GM19351 (cell line): ENCODE data around the gene COL6A2.
"Not testable (repeated sequence)": the region's sequence is repeated elsewhere in the genome, so short reads cannot be mapped to it uniquely, and the experiment has no call there.

Experiments used
- ATAC-seq: cut with Tn5 transposase; IDR thresholded peaks from one replicate; pipeline ENCODE4 v1.9.1; 2021; ENCODE audit warnings: mild to moderate bottlenecking, moderate library complexity; ENCODE audit not compliant: unreplicated experiment

Gene COL6A2

GRCh38 chr21:46168659-46169386 lies 70.9 kb downstream of the COL6A2 start:
- ATAC-seq = no peak

GRCh38 chr21:46170436-46171193 lies 72.7 kb downstream of the COL6A2 start:
- not testable (repeated sequence) for ATAC-seq

GRCh38 chr21:46171585-46171984 lies 73.7 kb downstream of the COL6A2 start:
- no peak for ATAC-seq

GRCh38 chr21:46171996-46172862 lies 74.3 kb downstream of the COL6A2 start:
- ATAC-seq = no peak

GRCh38 chr21:46172863-46173528 lies 75.1 kb downstream of the COL6A2 start:
- ATAC-seq = no peak

- ATAC-seq = no peak
These were observed 75.7 kb downstream of the COL6A2 start for GRCh38 chr21:46173573-46173972.

- ATAC-seq = not testable (repeated sequence)
These were observed 78.7 kb downstream of the COL6A2 start for GRCh38 chr21:46176443-46177129.

- ATAC-seq = no peak
These were observed 81.0 kb downstream of the COL6A2 start for GRCh38 chr21:46178961-46179360.
